ENCODE results near the gene HOXD12. TPM values are rescaled to one million over a fixed set of nuclear protein-coding genes. Genes with fewer than 3 reads are reported as not detected.

HOXD12 gene, protein sequence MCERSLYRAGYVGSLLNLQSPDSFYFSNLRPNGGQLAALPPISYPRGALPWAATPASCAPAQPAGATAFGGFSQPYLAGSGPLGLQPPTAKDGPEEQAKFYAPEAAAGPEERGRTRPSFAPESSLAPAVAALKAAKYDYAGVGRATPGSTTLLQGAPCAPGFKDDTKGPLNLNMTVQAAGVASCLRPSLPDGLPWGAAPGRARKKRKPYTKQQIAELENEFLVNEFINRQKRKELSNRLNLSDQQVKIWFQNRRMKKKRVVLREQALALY
- total RNA-seq: not detected in 2 replicates

GRCh38 chr2:176099728-176100546 is at the start of gene HOXD12:
Gene HOXD12 (plus strand): TSS chr2:176099795. CDS start chr2:176099802, 7 bp downstream.

GRCh38 chr2:176083796-176084261 is 15.8 kb upstream of the HOXD12 start, which contains the start of gene EVX2:
Gene EVX2 (minus strand): TSS chr2:176083962. CDS start chr2:176083776, 186 bp downstream.

GRCh38 chr2:176092270-176093144 is 7.1 kb upstream of the HOXD12 start, which contains the start of gene HOXD13:
Gene HOXD13 (plus strand): TSS chr2:176092721. CDS start chr2:176092891, 170 bp downstream.

GRCh38 chr2:176106581-176107539 is 7.3 kb downstream of the HOXD12 start, which contains the start of gene HOXD11:
Gene HOXD11 (plus strand): TSS chr2:176107280. CDS start chr2:176107356, 76 bp downstream.

GRCh38 chr2:176115883-176116813 is 16.6 kb downstream of the HOXD12 start, which contains the start of gene HOXD10:
Gene HOXD10 (plus strand): TSS chr2:176116778. CDS start chr2:176116834, 56 bp downstream.

DNA sequence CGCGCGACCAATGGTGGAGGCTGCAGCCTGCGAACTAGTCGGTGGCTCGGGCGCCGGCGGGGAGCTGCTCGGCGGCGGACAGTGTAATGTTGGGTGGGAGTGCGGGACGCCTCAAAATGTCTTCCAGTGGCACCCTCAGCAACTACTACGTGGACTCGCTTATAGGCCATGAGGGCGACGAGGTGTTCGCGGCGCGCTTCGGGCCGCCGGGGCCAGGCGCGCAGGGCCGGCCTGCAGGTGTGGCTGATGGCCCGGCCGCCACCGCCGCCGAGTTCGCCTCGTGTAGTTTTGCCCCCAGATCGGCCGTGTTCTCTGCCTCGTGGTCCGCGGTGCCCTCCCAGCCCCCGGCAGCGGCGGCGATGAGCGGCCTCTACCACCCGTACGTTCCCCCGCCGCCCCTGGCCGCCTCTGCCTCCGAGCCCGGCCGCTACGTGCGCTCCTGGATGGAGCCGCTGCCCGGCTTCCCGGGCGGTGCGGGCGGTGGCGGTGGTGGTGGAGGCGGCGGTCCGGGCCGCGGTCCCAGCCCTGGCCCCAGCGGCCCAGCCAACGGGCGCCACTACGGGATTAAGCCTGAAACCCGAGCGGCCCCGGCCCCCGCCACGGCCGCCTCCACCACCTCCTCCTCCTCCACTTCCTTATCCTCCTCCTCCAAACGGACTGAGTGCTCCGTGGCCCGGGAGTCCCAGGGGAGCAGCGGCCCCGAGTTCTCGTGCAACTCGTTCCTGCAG is 23.3 kb downstream of the HOXD12 start, which contains the start of gene HOXD9:
TSS of gene HOXD9 (plus strand) at position 37 of the 728 bp plus-strand sequence. CDS start at position 87, 50 bp downstream.

GRCh38 chr2:176128982-176129796 is 29.6 kb downstream of the HOXD12 start, which contains the start of gene HOXD8:
Gene HOXD8 (plus strand): TSS chr2:176129705. CDS start chr2:176130367, 662 bp downstream.

GRCh38 chr2:176151442-176152287 is 52.1 kb downstream of the HOXD12 start, which contains the start of gene HOXD4:
Gene HOXD4 (plus strand): TSS chr2:176151550. CDS start chr2:176151634, 84 bp downstream.

Small RNAs within 50 kb of the gene (small RNA-seq; reads per million reads assigned to genes)
- gene MIR10B: 953 reads per million, percentile 99 among the genes with 10 or more reads in this experiment

Other genes with a start within 250 kb of the HOXD12 start
- gene LNPK, start 97.5 kb upstream of the HOXD12 start, total RNA-seq: 30.3 and 34.5 TPM in 2 replicates
- not detected in 2 replicates for gene EVX2, start 15.8 kb upstream of the HOXD12 start, total RNA-seq
- 1.6 TPM in 1 of 2 replicates, not detected in the other for gene HOXD13, start 7.1 kb upstream of the HOXD12 start, total RNA-seq
- gene HOXD11, start 7.5 kb downstream of the HOXD12 start, total RNA-seq: 0.37 and 2.5 TPM in 2 replicates
- gene HOXD10, start 17.0 kb downstream of the HOXD12 start, total RNA-seq: 2.7 TPM in 1 of 2 replicates, not detected in the other
- gene HOXD9, start 22.9 kb downstream of the HOXD12 start, total RNA-seq: 0.37 and 0.78 TPM in 2 replicates
- 7.7 and 10.0 TPM in 2 replicates for gene HOXD8, start 29.9 kb downstream of the HOXD12 start, total RNA-seq
- 1.1 and 2.0 TPM in 2 replicates for gene HOXD4, start 51.8 kb downstream of the HOXD12 start, total RNA-seq
- 2.2 TPM in 2 replicates for gene HOXD3, start 57.5 kb downstream of the HOXD12 start, total RNA-seq
- gene HOXD1, start 88.9 kb downstream of the HOXD12 start, total RNA-seq: not detected in 2 replicates
- 10.2 and 10.3 TPM in 2 replicates for gene MTX2, start 169.6 kb downstream of the HOXD12 start, total RNA-seq